SK-MEL-5 (cell line): Measurements from ENCODE around the gene POC5. TPM values are rescaled to one million over a fixed set of nuclear protein-coding genes. Genes with fewer than 3 reads are reported as not detected.
"Not testable (repeated sequence)": the region's sequence is repeated elsewhere in the genome, so short reads cannot be mapped to it uniquely, and the experiment has no call there.

Source experiments
- DNase-seq: peaks from one replicate; pipeline ENCODE4 v3.0.0-alpha.2; 2016; ENCODE audit warnings: low read depth, low spot score
- in situ Hi-C: cut with HindIII; loops from 2 replicates; pipeline ENCODE4 v1.10.0; 2016; ENCODE audit warnings: low sequenced_read_pairs, high pct_unique_total_duplicates, low pct_unique_long_range_greater_than_20kb
- polyA plus RNA-seq, 2 experiments: library from polyadenylated mRNA; depleted of rRNA; stranded (reverse); fragments of >200 nt; gene quantifications; 2 replicates each; pipeline ENCODE4 v1.2.3, GENCODE V29; 2015
- total RNA-seq: library from RNA; depleted of rRNA; stranded (reverse); fragments of >200 nt; shearing (Covaris generic); gene quantifications from 2 replicates; pipeline ENCODE4 v1.2.3, GENCODE V29; 2014; rRNA removed

POC5 gene
- 12.5 and 18.3 TPM in 2 replicates for total RNA-seq
- polyA plus RNA-seq (2015; cell fraction: cytosol; rRNA removed), result 9.6 and 18.1 TPM in 2 replicates
- polyA plus RNA-seq (2015; cell fraction: nucleus; rRNA removed), result 45.7 and 54.2 TPM in 2 replicates

GRCh38 chr5:75717082-75717922, at the start of gene POC5:
TSS of gene POC5 (minus strand) at chr5:75717437. CDS start at chr5:75712937, 4,500 bp downstream.
- peak; percentile 97 for DNase-seq
- in situ Hi-C loops, result no loop called here

- in situ Hi-C loops, result no loop called here
- DNase-seq, result no peak
Observed at GRCh38 chr5:75758116-75758515, 40.9 kb upstream of the POC5 start.

- in situ Hi-C loops, result no loop called here
- no peak for DNase-seq
Observed at GRCh38 chr5:75756981-75757380, 39.7 kb upstream of the POC5 start.

GRCh38 chr5:75756211-75756610, 39.0 kb upstream of the POC5 start:
- in situ Hi-C loops, result no loop called here
- DNase-seq, result no peak

- in situ Hi-C loops, result no loop called here
- DNase-seq, result no peak
Observed at GRCh38 chr5:75753182-75753581, 35.9 kb upstream of the POC5 start.

- DNase-seq, result no peak
- in situ Hi-C loops, result no loop called here
Observed at GRCh38 chr5:75744355-75744754, 27.1 kb upstream of the POC5 start.

- DNase-seq, result no peak
- in situ Hi-C loops, result no loop called here
Observed at GRCh38 chr5:75736273-75736672, 19.0 kb upstream of the POC5 start.

- peak; percentile 64 for DNase-seq
- in situ Hi-C loops, result no loop called here
Observed at GRCh38 chr5:75734913-75735789, 17.9 kb upstream of the POC5 start.

GRCh38 chr5:75733767-75734166, 16.5 kb upstream of the POC5 start:
- DNase-seq, result no peak
- in situ Hi-C loops, result no loop called here

- DNase-seq, in situ Hi-C loops: not testable (repeated sequence)
Observed at GRCh38 chr5:75731515-75731914, 14.3 kb upstream of the POC5 start.

- DNase-seq, result peak; percentile 64
- in situ Hi-C loops, result no loop called here
Observed at GRCh38 chr5:75729321-75729720, 12.1 kb upstream of the POC5 start.

GRCh38 chr5:75727931-75728330, 10.7 kb upstream of the POC5 start:
- DNase-seq, result no peak
- in situ Hi-C loops, result no loop called here

GRCh38 chr5:75726224-75726623, 9.0 kb upstream of the POC5 start:
- DNase-seq, in situ Hi-C loops: not testable (repeated sequence)

- no peak for DNase-seq
- in situ Hi-C loops, result no loop called here
Observed at GRCh38 chr5:75723378-75723777, 6.1 kb upstream of the POC5 start.

GRCh38 chr5:75721573-75721972, 4.3 kb upstream of the POC5 start:
- DNase-seq, result no peak
- in situ Hi-C loops, result no loop called here

GRCh38 chr5:75720882-75721281, 3.6 kb upstream of the POC5 start:
- in situ Hi-C loops, result no loop called here
- no peak for DNase-seq

GRCh38 chr5:75716715-75717081, 539 bp downstream of the POC5 start:
- DNase-seq, result no peak
- in situ Hi-C loops, result no loop called here

GRCh38 chr5:75712091-75712490, 5.1 kb downstream of the POC5 start:
- in situ Hi-C loops, result no loop called here
- no peak for DNase-seq
